H9 (cell line): Measurements from ENCODE around the gene NBEAL2. TPM values are rescaled to one million over a fixed set of nuclear protein-coding genes. Genes with fewer than 3 reads are reported as not detected.

Experiments
- DNase-seq: peaks from one replicate; pipeline ENCODE4 v3.0.0-alpha.2; 2017
- H2AFZ ChIP-seq: one replicate; pipeline ENCODE4 v1.6.1; 2013; ENCODE audit warnings: mild to moderate bottlenecking, low read length, control low read depth, moderate library complexity
- H2AK5ac ChIP-seq: 2 replicates; pipeline ENCODE4 v1.6.1; 2013; ENCODE audit warnings: low read length, control low read depth, mixed read lengths; ENCODE audit not compliant: insufficient read length
- H2BK120ac ChIP-seq: one replicate; pipeline ENCODE4 v1.6.1; 2013; ENCODE audit warnings: low read depth, mild to moderate bottlenecking, low read length, control low read depth, inconsistent platforms; ENCODE audit not compliant: poor library complexity, severe bottlenecking
- H2BK12ac ChIP-seq: 2 replicates; pipeline ENCODE4 v1.6.1; 2013; ENCODE audit warnings: low read length, control low read depth, mixed read lengths, low read depth; ENCODE audit not compliant: insufficient read length
- H2BK15ac ChIP-seq: 2 replicates; pipeline ENCODE4 v1.6.1; 2013; ENCODE audit warnings: low read depth, low read length, control low read depth
- H2BK20ac ChIP-seq: one replicate; pipeline ENCODE4 v1.6.1; 2013; ENCODE audit warnings: low read depth, mild to moderate bottlenecking, low read length, control low read depth, inconsistent platforms; ENCODE audit not compliant: poor library complexity, severe bottlenecking
- H2BK5ac ChIP-seq: 2 replicates; pipeline ENCODE4 v1.6.1; 2013; ENCODE audit warnings: low read length, control low read depth, mixed read lengths; ENCODE audit not compliant: insufficient read length
- H3K14ac ChIP-seq: 2 replicates; pipeline ENCODE4 v1.6.1; 2013; ENCODE audit warnings: low read length, control low read depth; ENCODE audit not compliant: insufficient read depth
- H3K18ac ChIP-seq: 2 replicates; pipeline ENCODE4 v1.6.1; 2013; ENCODE audit warnings: low read depth, mild to moderate bottlenecking, mixed read lengths, low read length, control low read depth; ENCODE audit not compliant: insufficient read length
- H3K23ac ChIP-seq: 2 replicates; pipeline ENCODE4 v1.6.1; 2013; ENCODE audit warnings: low read length, control low read depth, mixed read lengths, low read depth; ENCODE audit not compliant: insufficient read length
- H3K23me2 ChIP-seq: 2 replicates; pipeline ENCODE4 v1.6.1; 2013; ENCODE audit warnings: low read depth, mild to moderate bottlenecking, mixed read lengths, low read length, control low read depth; ENCODE audit not compliant: insufficient read length, poor library complexity, severe bottlenecking
- H3K27ac ChIP-seq: 2 replicates; pipeline ENCODE4 v1.5.1; 2013; ENCODE audit warnings: low read length, control low read depth, mixed read lengths, low read depth; ENCODE audit not compliant: insufficient read length
- H3K27me3 ChIP-seq: 2 replicates; pipeline ENCODE4 v1.6.1; 2013; ENCODE audit warnings: low read length, control low read depth, inconsistent platforms; ENCODE audit not compliant: insufficient read depth
- H3K4ac ChIP-seq: 2 replicates; pipeline ENCODE4 v1.6.1; 2013; ENCODE audit warnings: low read depth, mild to moderate bottlenecking, control low read depth, inconsistent platforms, low read length, moderate library complexity
- H3K4me1 ChIP-seq: 2 replicates; pipeline ENCODE4 v1.6.1; 2013; ENCODE audit warnings: low read length, control low read depth, inconsistent platforms; ENCODE audit not compliant: insufficient read depth
- H3K4me2 ChIP-seq: 2 replicates; pipeline ENCODE4 v1.6.1; 2013; ENCODE audit warnings: low read length, control low read depth, mixed read lengths; ENCODE audit not compliant: insufficient read length, insufficient read depth
- H3K56ac ChIP-seq: 2 replicates; pipeline ENCODE4 v1.6.1; 2013; ENCODE audit warnings: low read depth, mild to moderate bottlenecking, mixed read lengths, low read length, control low read depth; ENCODE audit not compliant: insufficient read length
- H3K79me1 ChIP-seq: 2 replicates; pipeline ENCODE4 v1.6.1; 2013; ENCODE audit warnings: low read depth, mild to moderate bottlenecking, moderate library complexity, low read length, control low read depth, inconsistent platforms; ENCODE audit not compliant: insufficient read depth, poor library complexity, severe bottlenecking
- H3K79me2 ChIP-seq: 2 replicates; pipeline ENCODE4 v1.6.1; 2013; ENCODE audit warnings: low read length, control low read depth, inconsistent platforms; ENCODE audit not compliant: insufficient read depth
- H3K9ac ChIP-seq: 2 replicates; pipeline ENCODE4 v1.6.1; 2013; ENCODE audit warnings: low read length, control low read depth, mixed read lengths; ENCODE audit not compliant: insufficient read length; ENCODE audit errors: extremely low read depth
- H3K9me3 ChIP-seq: one replicate; pipeline ENCODE4 v1.6.1; 2013; ENCODE audit warnings: low read depth, low read length, inconsistent platforms; ENCODE audit not compliant: control insufficient read depth
- H3T11ph ChIP-seq: one replicate; pipeline ENCODE4 v1.6.1; 2013; ENCODE audit warnings: mild to moderate bottlenecking, low read length, control low read depth, inconsistent platforms
- H4K20me1 ChIP-seq: one replicate; pipeline ENCODE4 v1.6.1; 2013; ENCODE audit not compliant: control insufficient read depth, insufficient read length, insufficient read depth
- H4K5ac ChIP-seq: 2 replicates; pipeline ENCODE4 v1.6.1; 2013; ENCODE audit warnings: low read depth, mild to moderate bottlenecking, mixed read lengths, low read length, control low read depth; ENCODE audit not compliant: insufficient read length
- H4K8ac ChIP-seq: replicated peaks from 2 replicates; pipeline ENCODE4 v1.6.1; 2013; ENCODE audit warnings: low read length, control low read depth, mixed read lengths, low read depth; ENCODE audit not compliant: insufficient read length
- H4K91ac ChIP-seq: 2 replicates; pipeline ENCODE4 v1.6.1; 2013; ENCODE audit warnings: low read depth, mild to moderate bottlenecking, moderate library complexity, mixed read lengths, low read length, control low read depth; ENCODE audit not compliant: insufficient read length
- H3K27ac Mint-ChIP-seq, 3 experiments: 2 replicates in 2 of 3; 3 replicates in 1 of 3; pipeline ENCODE4 v1.8.0; 2020 to 2021; ENCODE audit warnings: mixed read lengths in 3 of 3, mild to moderate bottlenecking in 1 of 3, moderate library complexity in 1 of 3
- H3K27me3 Mint-ChIP-seq: 2 replicates; pipeline ENCODE4 v1.8.0; 2021; ENCODE audit warnings: low read depth, mild to moderate bottlenecking, moderate library complexity, mixed read lengths
- H3K36me3 Mint-ChIP-seq, 3 experiments: 2 replicates in 2 of 3; 3 replicates in 1 of 3; pipeline ENCODE4 v1.8.0; 2020 to 2021; ENCODE audit warnings: low read depth in 3 of 3, mixed read lengths in 3 of 3; ENCODE audit not compliant: insufficient read depth in 1 of 3
- H3K4me1 Mint-ChIP-seq, 2 experiments: 2 replicates each; pipeline ENCODE4 v1.8.0; 2020; ENCODE audit warnings: mixed read lengths in 2 of 2
- H3K4me3 Mint-ChIP-seq, 2 experiments: 2 replicates in 1 of 2; 3 replicates in 1 of 2; pipeline ENCODE4 v1.8.0; 2020 to 2021; ENCODE audit warnings: mild to moderate bottlenecking in 2 of 2, mixed read lengths in 2 of 2, moderate library complexity in 1 of 2
- H3K9me3 Mint-ChIP-seq, 2 experiments: 2 replicates in 1 of 2; 3 replicates in 1 of 2; pipeline ENCODE4 v1.8.0; 2020; ENCODE audit warnings: mild to moderate bottlenecking in 2 of 2, mixed read lengths in 2 of 2, moderate library complexity in 1 of 2
- CTCF ChIP-seq: fragments of 200-600 bp; sonication (generic); conservative IDR thresholded peaks from 3 replicates; pipeline ENCODE4 v1.8.0; 2021; ENCODE audit warnings: antibody characterized with exemption, mild to moderate bottlenecking
- WGBS: extraction: QIAGEN DNeasy Blood & Tissue Kit; methylation state at CpG from one replicate; pipeline ENCODE4 v1.1.7; 2013; ENCODE audit warnings: missing lambda C conversion rate, low lambda C conversion rate, mixed read lengths; ENCODE audit not compliant: insufficient read length; ENCODE audit errors: extremely low coverage; 5-methylcytosine and 5-hydroxymethylcytosine counted together
- total RNA-seq: library from RNA; stranded (reverse); gene quantifications from 2 replicates; pipeline ENCODE4 v1.2.1, GENCODE V29; 2021

NBEAL2 gene
- total RNA-seq, 1 experiment from 2014 or later: 52.1 TPM

GRCh38 chr3:47003056-47003410, 23.6 kb downstream of the NBEAL2 start:
- no peak overlapping the region for H3K4ac ChIP-seq
- H2AK5ac ChIP-seq: no peak overlapping the region
- H3K23ac ChIP-seq: no peak overlapping the region
- no peak overlapping the region for H3K4me3 Mint-ChIP-seq
- H3K27ac Mint-ChIP-seq: no peak overlapping the region
- no peaks in the 10 kb centered on the region for H3K23me2 ChIP-seq
- H4K8ac ChIP-seq: no peak overlapping the region
- no peak overlapping the region for H2BK120ac ChIP-seq
- no peak overlapping the region for H3K18ac ChIP-seq
- H3K56ac ChIP-seq: no peak overlapping the region
- no peak overlapping the region for H4K5ac ChIP-seq
- no peaks in the 10 kb centered on the region for H3K9me3 ChIP-seq
- H3K14ac ChIP-seq: no peak overlapping the region
- DNase-seq: no peak
- no peak overlapping the region for H3K4me2 ChIP-seq
- no peak overlapping the region for H2BK12ac ChIP-seq
- no peak overlapping the region for H4K91ac ChIP-seq
- no CpG with 5 or more reads among the region's 10 CpGs for WGBS
- H3K4me1 Mint-ChIP-seq: peaks cover 5 to 8% of the 10 kb centered on the region in 2 experiments
- TF ChIP-seq CTCF: no peak
- H3K79me2 ChIP-seq: no peaks in the 10 kb centered on the region
- no peak overlapping the region for H2AFZ ChIP-seq
- H3K9me3 Mint-ChIP-seq: no peaks in the 10 kb centered on the region; a peak in 1 of 5 replicates
- no peaks in the 10 kb centered on the region for H3K79me1 ChIP-seq
- H3K4me1 ChIP-seq: no peaks in the 10 kb centered on the region
- H3K27me3 ChIP-seq: no peaks in the 10 kb centered on the region
- no peak overlapping the region for H2BK5ac ChIP-seq
- no peaks in the 10 kb centered on the region for H3K27me3 Mint-ChIP-seq
- no peaks in the 10 kb centered on the region for H4K20me1 ChIP-seq
- peaks cover 29 to 51% (median 44%) of the 10 kb centered on the region in 3 experiments for H3K36me3 Mint-ChIP-seq
- no peak overlapping the region for H3T11ph ChIP-seq
- H3K9ac ChIP-seq: no peak overlapping the region
- no peak overlapping the region for H2BK20ac ChIP-seq
- H2BK15ac ChIP-seq: no peak overlapping the region
- H3K27ac ChIP-seq: no peak overlapping the region
